ENCODE results near the gene HADHA. TPM values are rescaled to one million over a fixed set of nuclear protein-coding genes. Genes with fewer than 3 reads are reported as not detected.

The HADHA gene
- polyA plus RNA-seq, 1 of the 3 experiments (the other 2 are of a cell fraction) = 64.3 TPM

- H3K36me3 ChIP-seq (replicated peaks in 1 of 2; ENCODE audit: control insufficient read depth in 1 of 2, insufficient read depth in 2 of 2, low read length in 1 of 2) = peaks cover 61 to 73% of the 10 kb centered on the region in 2 experiments
- H3K4me2 ChIP-seq = no peak overlapping the region
These were observed 39.7 kb upstream of the HADHA start for GRCh38 chr2:26284132-26284531.

GRCh38 chr2:26283606-26284005 is 39.2 kb upstream of the HADHA start:
- H3K9ac ChIP-seq = no peak overlapping the region
- H3K36me3 ChIP-seq (replicated peaks in 1 of 2; ENCODE audit: control insufficient read depth in 1 of 2, insufficient read depth in 2 of 2, low read length in 1 of 2) = peaks cover 67 to 76% of the 10 kb centered on the region in 2 experiments
- H4K20me1 ChIP-seq (ENCODE audit: insufficient read depth) = no peaks in the 10 kb centered on the region
- H3K9me2 ChIP-seq = no peaks in the 10 kb centered on the region
- H3K4me3 ChIP-seq (ENCODE audit: low read depth in 2 of 2, low read length in 1 of 2) = no peak overlapping the region
- H3K27me3 ChIP-seq (ENCODE audit: insufficient read depth) = no peaks in the 10 kb centered on the region
- H3K9me3 ChIP-seq = no peaks in the 10 kb centered on the region
- no peak for DNase-seq
- POLR2A ChIA-PET = no interaction called here
- 92% methylated on average over 2 of the region's 2 CpGs for WGBS (ENCODE audit: low lambda C conversion rate)
- no peaks in the 10 kb centered on the region for H3K4me1 ChIP-seq (ENCODE audit: control insufficient read depth in 1 of 2, insufficient read depth in 2 of 2, low read depth in 1 of 2, low read length in 1 of 2)
- CTCF ChIA-PET = interaction anchor here (0.6 to 1.3 kb wide), 6 partner anchors 20 to 294 kb away, joined by 3 read pairs; no protein-coding TSS in a partner anchor
- no peak overlapping the region for H3K4me2 ChIP-seq
- no peak overlapping the region for H3K27ac ChIP-seq (ENCODE audit: low read depth in 2 of 2, low read length in 1 of 2)
- H3F3A ChIP-seq (replicated peaks; ENCODE audit: insufficient read depth) = peaks cover 4% of the 10 kb centered on the region
- H3K79me2 ChIP-seq (ENCODE audit: insufficient read depth) = no peaks in the 10 kb centered on the region
- H2AFZ ChIP-seq (ENCODE audit: low read depth) = no peak overlapping the region
- TF ChIP-seq FOXM1 (IDR thresholded peaks at IDR 0.05; ENCODE audit: low read depth) (no peak), GATA2 (CRISPR knock-in tag; IDR thresholded peaks at IDR 0.05) (no peak), EP300 (IDR thresholded peaks at IDR 0.05; ENCODE audit: borderline replicate concordance in 1 of 2, low read depth in 1 of 2, low read length in 1 of 2) (no peak), MEF2A (IDR thresholded peaks at IDR 0.05; ENCODE audit: borderline replicate concordance, low read depth) (no peak), RAD21 (IDR thresholded peaks at IDR 0.05; ENCODE audit: low read length) (no peak), ZBTB33 (IDR thresholded peaks at IDR 0.05; ENCODE audit: borderline replicate concordance, low read depth) (no peak), YY1 (IDR thresholded peaks at IDR 0.05; ENCODE audit: low read depth) (no peak), USF2 (IDR thresholded peaks at IDR 0.05; ENCODE audit: borderline replicate concordance, low read depth, low read length) (no peak), REST (IDR thresholded peaks at IDR 0.05; ENCODE audit: low read depth, low read length) (no peak), NRF1 (IDR thresholded peaks at IDR 0.05; ENCODE audit: low read depth, low read length) (no peak), SMC3 (IDR thresholded peaks at IDR 0.05; ENCODE audit: low read depth, low read length) (no peak), IRF3 (IDR thresholded peaks at IDR 0.05; ENCODE audit: low read depth, low read length) (no peak), CTCF (IDR thresholded peaks at IDR 0.05) (no peak)

More at GRCh38 chr2:26284132-26284531, 39.7 kb upstream of the HADHA start:
- Histone ChIP-seq H3K9me2 (no peaks in the 10 kb centered on the region), H3K4me1 (ENCODE audit: control insufficient read depth in 1 of 2, insufficient read depth in 2 of 2, low read depth in 1 of 2, low read length in 1 of 2) (no peaks in the 10 kb centered on the region), H3K27me3 (ENCODE audit: insufficient read depth) (no peaks in the 10 kb centered on the region), H3K9ac (no peak overlapping the region), H4K20me1 (ENCODE audit: insufficient read depth) (no peaks in the 10 kb centered on the region), H3K4me3 (ENCODE audit: low read depth in 2 of 2, low read length in 1 of 2) (no peak overlapping the region), H3K27ac (ENCODE audit: low read depth in 2 of 2, low read length in 1 of 2) (no peak overlapping the region), H3K79me2 (ENCODE audit: insufficient read depth) (no peaks in the 10 kb centered on the region), H2AFZ (ENCODE audit: low read depth) (no peak overlapping the region), H3K9me3 (no peaks in the 10 kb centered on the region), H3F3A (replicated peaks; ENCODE audit: insufficient read depth) (peaks cover 4% of the 10 kb centered on the region)
- no peak for TF ChIP-seq TAF1 (IDR thresholded peaks at IDR 0.05; ENCODE audit: borderline replicate concordance, low read depth, low read length)
- TF ChIP-seq USF1 (IDR thresholded peaks at IDR 0.05; ENCODE audit: borderline replicate concordance, low read depth) = no peak
- TF ChIP-seq FOSL2 (IDR thresholded peaks at IDR 0.05; ENCODE audit: borderline replicate concordance, low read depth) = peak; percentile 53
- no peak for TF ChIP-seq ELF1 (IDR thresholded peaks at IDR 0.05)
- ChIA-PET CTCF (interaction anchor here (0.6 to 1.3 kb wide), 6 partner anchors 21 to 294 kb away, joined by 3 read pairs; no protein-coding TSS in a partner anchor), POLR2A (no interaction called here)
- DNase-seq = no peak
- WGBS (ENCODE audit: low lambda C conversion rate) = 74% methylated on average over 3 of the region's 3 CpGs

All from SK-N-SH (cell line).